Thyroid gland (tissue), 4 donors: ENCODE data around the gene SPOPL.

Source experiments
- CTCF ChIP-seq, 6 experiments: fragments of 200-600 bp in 3 of 6; fragments of 450-650 bp in 3 of 6; sonication (generic) in 3 of 6; IDR thresholded peaks; one replicate each; pipeline ENCODE4 v1.5.1; 2016 to 2019; ENCODE audit warnings: antibody characterized with exemption in 6 of 6, mild to moderate bottlenecking in 2 of 6, inconsistent platforms in 1 of 6, moderate library complexity in 1 of 6
- POLR2A ChIP-seq, 2 donors: fragments of 450-650 bp; IDR thresholded peaks; one replicate each; pipeline ENCODE4 v1.6.1; 2017; ENCODE audit warnings: antibody characterized with exemption in 2 of 2, mild to moderate bottlenecking in 2 of 2, moderate library complexity in 1 of 2

GRCh38 chr2:138499684-138500083, 1.9 kb upstream of the SPOPL start:
- TF ChIP-seq POLR2A (IDR thresholded peaks at IDR 0.05) (no peak), CTCF (IDR thresholded peaks at IDR 0.05) (no peak)
